ENCODE results near the gene AMOTL1. TPM values are rescaled to one million over a fixed set of nuclear protein-coding genes. Genes with fewer than 3 reads are reported as not detected.
A peak's percentile ranks its signal among the peaks of the same experiment; 100 is the strongest.

AMOTL1 gene
- total RNA-seq, 1 experiment from 2014 or later, result 76.6 TPM

GRCh38 chr11:94773842-94774241 is 5.7 kb downstream of the AMOTL1 start:
- Mint-ChIP-seq H3K27ac (ENCODE audit: low read depth, unreplicated experiment) (peak overlapping the region; percentile 9), H3K4me1 (ENCODE audit: insufficient read depth, unreplicated experiment) (peaks cover 41% of the 10 kb centered on the region), H3K4me3 (ENCODE audit: unreplicated experiment) (no peak overlapping the region), H3K27me3 (ENCODE audit: insufficient read depth, unreplicated experiment) (no peaks in the 10 kb centered on the region), H3K36me3 (ENCODE audit: insufficient read depth, unreplicated experiment) (peaks cover 10% of the 10 kb centered on the region), H3K9me3 (ENCODE audit: unreplicated experiment) (no peaks in the 10 kb centered on the region)
- DNase-seq (ENCODE audit: unreplicated experiment), result no peak
- BruUV-seq (replicated peaks), result no TSS peak
- TF ChIP-seq, protein P1, sequence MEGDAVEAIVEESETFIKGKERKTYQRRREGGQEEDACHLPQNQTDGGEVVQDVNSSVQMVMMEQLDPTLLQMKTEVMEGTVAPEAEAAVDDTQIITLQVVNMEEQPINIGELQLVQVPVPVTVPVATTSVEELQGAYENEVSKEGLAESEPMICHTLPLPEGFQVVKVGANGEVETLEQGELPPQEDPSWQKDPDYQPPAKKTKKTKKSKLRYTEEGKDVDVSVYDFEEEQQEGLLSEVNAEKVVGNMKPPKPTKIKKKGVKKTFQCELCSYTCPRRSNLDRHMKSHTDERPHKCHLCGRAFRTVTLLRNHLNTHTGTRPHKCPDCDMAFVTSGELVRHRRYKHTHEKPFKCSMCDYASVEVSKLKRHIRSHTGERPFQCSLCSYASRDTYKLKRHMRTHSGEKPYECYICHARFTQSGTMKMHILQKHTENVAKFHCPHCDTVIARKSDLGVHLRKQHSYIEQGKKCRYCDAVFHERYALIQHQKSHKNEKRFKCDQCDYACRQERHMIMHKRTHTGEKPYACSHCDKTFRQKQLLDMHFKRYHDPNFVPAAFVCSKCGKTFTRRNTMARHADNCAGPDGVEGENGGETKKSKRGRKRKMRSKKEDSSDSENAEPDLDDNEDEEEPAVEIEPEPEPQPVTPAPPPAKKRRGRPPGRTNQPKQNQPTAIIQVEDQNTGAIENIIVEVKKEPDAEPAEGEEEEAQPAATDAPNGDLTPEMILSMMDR (IDR thresholded peaks at IDR 0.05; ENCODE audit: unreplicated experiment), result no peak
- ChIA-PET POLR2A (interaction anchor here (0.7 to 4.1 kb wide), 3 partner anchors 12 to 68 kb away, joined by 3 to 18 read pairs (median 3); no protein-coding TSS in a partner anchor), CTCF (interaction anchor here (0.6 to 6.0 kb wide), 7 partner anchors 14 to 1615 kb away, joined by 3 to 40 read pairs (median 3); no protein-coding TSS in a partner anchor)
- intact Hi-C loops (cut with micrococcal nuclease), result no loop called here

- intact Hi-C loops (cut with micrococcal nuclease), result no loop called here
- Mint-ChIP-seq H3K4me1 (ENCODE audit: insufficient read depth, unreplicated experiment) (peaks cover 41% of the 10 kb centered on the region), H3K27ac (ENCODE audit: low read depth, unreplicated experiment) (no peak overlapping the region), H3K4me3 (ENCODE audit: unreplicated experiment) (no peak overlapping the region), H3K27me3 (ENCODE audit: insufficient read depth, unreplicated experiment) (no peaks in the 10 kb centered on the region), H3K9me3 (ENCODE audit: unreplicated experiment) (no peaks in the 10 kb centered on the region), H3K36me3 (ENCODE audit: insufficient read depth, unreplicated experiment) (peaks cover 8% of the 10 kb centered on the region)
- TF ChIP-seq, protein P1 (IDR thresholded peaks at IDR 0.05; ENCODE audit: unreplicated experiment), result no peak
- ChIA-PET POLR2A (interaction anchor here (0.7 to 4.1 kb wide), 3 partner anchors 11 to 68 kb away, joined by 3 to 18 read pairs (median 3); no protein-coding TSS in a partner anchor), CTCF (interaction anchor here (0.7 to 6.0 kb wide), 4 partner anchors 13 to 1614 kb away, joined by 3 to 40 read pairs (median 4); no protein-coding TSS in a partner anchor)
- no TSS peak for BruUV-seq (replicated peaks)
- DNase-seq (ENCODE audit: unreplicated experiment), result no peak
Observed at GRCh38 chr11:94774345-94774744, 6.2 kb downstream of the AMOTL1 start.

DNA sequence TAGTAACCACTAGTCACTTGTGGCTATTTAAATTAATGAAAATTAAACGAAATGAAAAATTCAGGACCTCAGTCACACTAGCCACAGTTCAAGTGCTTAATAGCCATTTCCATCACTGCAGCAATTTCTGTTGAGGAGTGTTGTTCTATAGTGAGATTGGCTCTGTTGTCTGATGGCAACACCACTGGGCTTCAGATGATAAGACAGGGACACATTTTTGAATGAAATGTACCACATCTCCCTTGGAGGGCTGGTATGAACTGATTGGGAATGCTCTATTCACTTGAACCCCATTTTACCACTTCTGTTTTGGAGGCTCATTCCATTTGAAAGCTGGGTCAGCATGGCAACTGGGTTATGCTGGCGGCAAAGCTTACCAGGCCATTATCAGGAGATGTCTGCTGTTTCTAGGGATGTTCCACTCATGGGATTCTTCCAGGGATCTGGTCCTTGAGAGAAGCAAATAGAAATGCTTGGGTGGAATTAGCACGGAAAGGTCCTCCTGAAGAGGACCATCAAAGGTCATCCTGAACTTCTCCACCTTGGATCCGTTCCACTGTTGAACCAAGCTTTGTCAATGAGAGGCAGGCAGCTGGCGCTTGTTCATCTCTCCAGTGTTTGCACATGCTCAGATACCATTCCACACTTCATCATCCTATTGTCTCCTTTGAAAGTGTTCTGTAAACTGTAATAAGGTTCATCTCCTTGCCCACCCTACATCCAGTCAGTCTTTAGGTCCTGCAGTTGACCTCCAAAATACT is 7.6 kb downstream of the AMOTL1 start:
- Mint-ChIP-seq H3K9me3 (ENCODE audit: unreplicated experiment) (no peaks in the 10 kb centered on the region), H3K27me3 (ENCODE audit: insufficient read depth, unreplicated experiment) (no peaks in the 10 kb centered on the region), H3K27ac (ENCODE audit: low read depth, unreplicated experiment) (peak overlapping the region; percentile 78), H3K4me3 (ENCODE audit: unreplicated experiment) (no peak overlapping the region), H3K4me1 (ENCODE audit: insufficient read depth, unreplicated experiment) (peaks cover 38% of the 10 kb centered on the region), H3K36me3 (ENCODE audit: insufficient read depth, unreplicated experiment) (peaks cover 4% of the 10 kb centered on the region)
- TF ChIP-seq, protein P1 (IDR thresholded peaks at IDR 0.05; ENCODE audit: unreplicated experiment), result no peak
- no TSS peak for BruUV-seq (replicated peaks)
- no peak for DNase-seq (ENCODE audit: unreplicated experiment)
- intact Hi-C loops (cut with micrococcal nuclease), result no loop called here
- ChIA-PET POLR2A (interaction anchor here (0.5 to 4.1 kb wide), 12 partner anchors 8 to 648 kb away, joined by 3 to 18 read pairs (median 4); partner anchors contain the start of gene AMOTL1), CTCF (interaction anchor here (1.1 to 6.0 kb wide), 3 partner anchors 12 to 152 kb away, joined by 3 to 40 read pairs (median 4); no protein-coding TSS in a partner anchor)

Measured in MCF 10A (cell line).